PC-9 (cell line): Measurements from ENCODE around the gene GGNBP2. TPM values are rescaled to one million over a fixed set of nuclear protein-coding genes. Genes with fewer than 3 reads are reported as not detected.

Source experiments
- BruUV-seq: library from RNA; stranded (reverse); fragments of 400-500 nt; replicated peaks from 2 replicates; lab custom pipeline; 2021; lab: Mats Ljungman, UMichigan
- CTCF ChIA-PET: fragments of 300-600 bp; sonication (Branson Sonifier 250); formaldehyde crosslinking; loops from one replicate; lab custom pipeline; 2022; ENCODE audit warnings: antibody characterized with exemption; lab: Charles Lee
- POLR2A ChIA-PET: fragments of 300-600 bp; sonication (Branson Sonifier 250); formaldehyde crosslinking; loops from one replicate; lab custom pipeline; 2022; ENCODE audit warnings: antibody characterized with exemption; ENCODE audit not compliant: unreplicated experiment; lab: Charles Lee
- DNase-seq, 2 experiments: peaks; one replicate each; pipeline versions ENCODE4 v3.0.0 to v3.0.0-alpha.2; 2015 to 2022; ENCODE audit warnings: mixed read lengths in 1 of 2
- H2AFZ ChIP-seq: fragments of 200-600 bp; sonication (generic); 2 replicates; pipeline ENCODE4 v1.8.1; 2017; ENCODE audit warnings: antibody characterized with exemption
- H3F3A ChIP-seq: fragments of 200-600 bp; sonication (generic); 2 replicates; pipeline ENCODE4 v1.8.1; 2017; ENCODE audit warnings: antibody characterized with exemption, mild to moderate bottlenecking, low read depth; ENCODE audit not compliant: insufficient read depth
- H3K27ac ChIP-seq: fragments of 200-600 bp; sonication (generic); 2 replicates; pipeline ENCODE4 v1.6.1; 2016; ENCODE audit warnings: mixed run types
- H3K27me3 ChIP-seq: fragments of 200-600 bp; sonication (generic); 2 replicates; pipeline ENCODE4 v1.6.1; 2016; ENCODE audit warnings: low read depth, mixed run types; ENCODE audit not compliant: insufficient read depth
- H3K36me3 ChIP-seq: fragments of 200-600 bp; sonication (generic); 2 replicates; pipeline ENCODE4 v1.6.1; 2016; ENCODE audit warnings: low read depth, mixed run types
- H3K4me1 ChIP-seq: fragments of 200-600 bp; sonication (generic); replicated peaks from 2 replicates; pipeline ENCODE4 v1.6.1; 2016; ENCODE audit warnings: mixed run types; ENCODE audit not compliant: insufficient read depth
- H3K4me2 ChIP-seq: fragments of 200-600 bp; sonication (generic); 2 replicates; pipeline ENCODE4 v1.6.1; 2017; ENCODE audit warnings: mixed run types
- H3K4me3 ChIP-seq: fragments of 200-600 bp; sonication (generic); 2 replicates; pipeline ENCODE4 v1.6.1; 2016; ENCODE audit warnings: mixed run types
- H3K79me2 ChIP-seq: fragments of 200-600 bp; sonication (generic); 2 replicates; pipeline ENCODE4 v1.6.1; 2017; ENCODE audit warnings: low read depth, mixed run types
- H3K9me2 ChIP-seq: fragments of 200-600 bp; sonication (generic); 2 replicates; pipeline ENCODE4 v1.8.1; 2017; ENCODE audit warnings: mild to moderate bottlenecking; ENCODE audit not compliant: insufficient read depth
- H3K9me3 ChIP-seq: fragments of 200-600 bp; sonication (generic); 2 replicates; pipeline ENCODE4 v1.8.1; 2016; ENCODE audit warnings: low read depth; ENCODE audit not compliant: insufficient read depth
- H4K20me1 ChIP-seq: fragments of 200-600 bp; sonication (generic); 2 replicates; pipeline ENCODE4 v1.8.1; 2017; ENCODE audit not compliant: insufficient read depth
- CTCF ChIP-seq: fragments of 200-600 bp; sonication (generic); conservative IDR thresholded peaks from 2 replicates; pipeline ENCODE4 v1.6.1; 2017; ENCODE audit warnings: mixed run types, antibody characterized with exemption, mild to moderate bottlenecking, moderate library complexity
- EZH2 ChIP-seq: fragments of 200-600 bp; sonication (generic); IDR thresholded peaks from 2 replicates; pipeline ENCODE4 v1.8.0; 2017; ENCODE audit warnings: antibody characterized with exemption, low read depth
- intact Hi-C: fragments of 100-400 bp; cut with micrococcal nuclease; formaldehyde crosslinking; loops from one replicate; pipeline ENCODE4 v1.10.0; 2022; ENCODE audit not compliant: unreplicated experiment
- total RNA-seq: library from RNA; stranded (reverse); gene quantifications from 2 replicates; pipeline ENCODE4 v1.2.3, GENCODE V29; 2021

The GGNBP2 gene
- total RNA-seq, 1 experiment from 2014 or later: 51.4 TPM

GRCh38 chr17:36593656-36594316 lies 49.1 kb downstream of the GGNBP2 start:
- no peaks in the 10 kb centered on the region for H3K9me2 ChIP-seq
- ChIA-PET POLR2A (interaction anchor here (0.6 kb wide), 1 partner anchor 56 kb away, joined by 3 read pairs; no protein-coding TSS in a partner anchor), CTCF (no interaction called here)
- H3K27me3 ChIP-seq: no peaks in the 10 kb centered on the region
- H2AFZ ChIP-seq: no peak overlapping the region
- H3F3A ChIP-seq: peaks cover 17% of the 10 kb centered on the region
- no peaks in the 10 kb centered on the region for H3K9me3 ChIP-seq
- H3K79me2 ChIP-seq: peaks cover 8% of the 10 kb centered on the region; the same call in 1 of the 2 replicates
- TF ChIP-seq CTCF (no peak), EZH2 (no peak)
- BruUV-seq: no TSS peak
- H3K36me3 ChIP-seq: no peaks in the 10 kb centered on the region
- H3K4me2 ChIP-seq: peak overlapping the region; percentile 86
- peak; percentile 74 to 87 for DNase-seq
- no peak overlapping the region for H3K4me3 ChIP-seq
- H4K20me1 ChIP-seq: no peaks in the 10 kb centered on the region
- intact Hi-C loops: no loop called here
- H3K4me1 ChIP-seq: peaks cover 17% of the 10 kb centered on the region
- H3K27ac ChIP-seq: no peak overlapping the region

- H3K9me2 ChIP-seq: no peaks in the 10 kb centered on the region
- peaks cover 15% of the 10 kb centered on the region for H3F3A ChIP-seq
- H3K4me2 ChIP-seq: no peak overlapping the region
- ChIA-PET POLR2A (interaction anchor here (0.5 to 0.6 kb wide), 2 partner anchors 70 to 1033 kb away, joined by 3 to 6 read pairs; no protein-coding TSS in a partner anchor), CTCF (interaction anchor here (0.6 kb wide), 1 partner anchor 584 kb away, joined by 7 read pairs; no protein-coding TSS in a partner anchor)
- no TSS peak for BruUV-seq
- no peaks in the 10 kb centered on the region for H4K20me1 ChIP-seq
- intact Hi-C loops: no loop called here
- no peak overlapping the region for H3K27ac ChIP-seq
- H2AFZ ChIP-seq: no peak overlapping the region
- no peaks in the 10 kb centered on the region for H3K36me3 ChIP-seq
- no peaks in the 10 kb centered on the region for H3K9me3 ChIP-seq
- no peak for DNase-seq
- no peaks in the 10 kb centered on the region for H3K27me3 ChIP-seq
- H3K4me3 ChIP-seq: no peak overlapping the region
- H3K79me2 ChIP-seq: peaks cover 8% of the 10 kb centered on the region; the same call in 1 of the 2 replicates
- TF ChIP-seq EZH2 (no peak), CTCF (no peak)
- H3K4me1 ChIP-seq: peaks cover 17% of the 10 kb centered on the region
Measured at GRCh38 chr17:36594626-36595401, 50.1 kb downstream of the GGNBP2 start.

GRCh38 chr17:36597226-36597625 lies 52.5 kb downstream of the GGNBP2 start:
- H3K9me2 ChIP-seq: no peaks in the 10 kb centered on the region
- no TSS peak for BruUV-seq

More at GRCh38 chr17:36597226-36597625, 52.5 kb downstream of the GGNBP2 start:
- H3K4me3 ChIP-seq: no peak overlapping the region
- H3K79me2 ChIP-seq: peaks cover 16% of the 10 kb centered on the region
- peaks cover 25% of the 10 kb centered on the region for H3K4me1 ChIP-seq
- no peak for DNase-seq
- peaks cover 5% of the 10 kb centered on the region; the same call in 1 of the 2 replicates for H3F3A ChIP-seq
- ChIA-PET POLR2A (no interaction called here), CTCF (no interaction called here)
- H3K4me2 ChIP-seq: no peak overlapping the region
- H3K9me3 ChIP-seq: no peaks in the 10 kb centered on the region
- no peak for TF ChIP-seq CTCF
- no peak for TF ChIP-seq EZH2
- no peak overlapping the region for H3K27ac ChIP-seq
- no peaks in the 10 kb centered on the region for H3K36me3 ChIP-seq
- intact Hi-C loops: no loop called here
- no peaks in the 10 kb centered on the region for H3K27me3 ChIP-seq
- no peaks in the 10 kb centered on the region for H4K20me1 ChIP-seq
- H2AFZ ChIP-seq: no peak overlapping the region
